ENCODE data around the gene MEIS2.

DNA sequence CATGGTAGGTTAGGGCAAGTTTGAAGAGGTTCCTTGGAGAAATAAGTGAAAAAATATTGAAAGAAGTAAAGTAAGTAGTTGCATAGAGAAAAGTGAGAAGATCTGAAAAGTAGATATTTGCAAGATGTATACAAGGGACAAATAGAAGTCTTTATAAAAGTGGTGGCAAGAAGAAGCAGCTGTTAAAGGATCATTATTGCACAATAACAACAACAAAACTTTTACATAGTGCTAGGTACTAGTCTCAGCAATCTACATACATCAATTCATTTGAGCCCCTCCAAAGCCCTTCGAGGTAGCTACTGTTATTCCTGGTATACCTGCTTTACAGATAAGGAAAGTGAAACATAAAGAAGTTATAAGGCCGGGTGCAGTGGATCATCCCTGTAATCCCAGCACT, 239.6 kb downstream of the MEIS2 start:
- TF ChIP-seq, protein P1, sequence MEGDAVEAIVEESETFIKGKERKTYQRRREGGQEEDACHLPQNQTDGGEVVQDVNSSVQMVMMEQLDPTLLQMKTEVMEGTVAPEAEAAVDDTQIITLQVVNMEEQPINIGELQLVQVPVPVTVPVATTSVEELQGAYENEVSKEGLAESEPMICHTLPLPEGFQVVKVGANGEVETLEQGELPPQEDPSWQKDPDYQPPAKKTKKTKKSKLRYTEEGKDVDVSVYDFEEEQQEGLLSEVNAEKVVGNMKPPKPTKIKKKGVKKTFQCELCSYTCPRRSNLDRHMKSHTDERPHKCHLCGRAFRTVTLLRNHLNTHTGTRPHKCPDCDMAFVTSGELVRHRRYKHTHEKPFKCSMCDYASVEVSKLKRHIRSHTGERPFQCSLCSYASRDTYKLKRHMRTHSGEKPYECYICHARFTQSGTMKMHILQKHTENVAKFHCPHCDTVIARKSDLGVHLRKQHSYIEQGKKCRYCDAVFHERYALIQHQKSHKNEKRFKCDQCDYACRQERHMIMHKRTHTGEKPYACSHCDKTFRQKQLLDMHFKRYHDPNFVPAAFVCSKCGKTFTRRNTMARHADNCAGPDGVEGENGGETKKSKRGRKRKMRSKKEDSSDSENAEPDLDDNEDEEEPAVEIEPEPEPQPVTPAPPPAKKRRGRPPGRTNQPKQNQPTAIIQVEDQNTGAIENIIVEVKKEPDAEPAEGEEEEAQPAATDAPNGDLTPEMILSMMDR (IDR thresholded peaks at IDR 0.05) = no peak
- TF ChIP-seq POLR2A (IDR thresholded peaks at IDR 0.05) = no peak
